Coronary artery (tissue), 2 donors: Measurements from ENCODE around the gene PRIM2.
"Not testable (repeated sequence)": the region's sequence is repeated elsewhere in the genome, so short reads cannot be mapped to it uniquely, and the experiment has no call there.

Experiments used
- DNase-seq: peaks from one replicate; pipeline ENCODE4 v3.0.0-alpha.2; 2017; ENCODE audit warnings: low spot score
- H3K27ac ChIP-seq, 2 donors: fragments of 200-600 bp; sonication (generic); one replicate each; pipeline ENCODE4 v1.5.1; 2016 to 2019
- H3K4me3 ChIP-seq: fragments of 200-600 bp; sonication (generic); 2 replicates; pipeline ENCODE4 v1.5.1; 2016; ENCODE audit warnings: mild to moderate bottlenecking, moderate library complexity

The PRIM2 gene

GRCh38 chr6:57581586-57581985, 264.2 kb downstream of the PRIM2 start:
- not testable (repeated sequence) for DNase-seq, H3K4me3 ChIP-seq, H3K27ac ChIP-seq

GRCh38 chr6:57601105-57601504, 283.7 kb downstream of the PRIM2 start:
- not testable (repeated sequence) for H3K4me3 ChIP-seq, H3K27ac ChIP-seq, DNase-seq

GRCh38 chr6:57605303-57605702, 287.9 kb downstream of the PRIM2 start:
- H3K4me3 ChIP-seq, H3K27ac ChIP-seq, DNase-seq: not testable (repeated sequence)

- not testable (repeated sequence) for DNase-seq, H3K4me3 ChIP-seq, H3K27ac ChIP-seq
These were observed 288.9 kb downstream of the PRIM2 start for GRCh38 chr6:57606331-57606730.

DNA sequence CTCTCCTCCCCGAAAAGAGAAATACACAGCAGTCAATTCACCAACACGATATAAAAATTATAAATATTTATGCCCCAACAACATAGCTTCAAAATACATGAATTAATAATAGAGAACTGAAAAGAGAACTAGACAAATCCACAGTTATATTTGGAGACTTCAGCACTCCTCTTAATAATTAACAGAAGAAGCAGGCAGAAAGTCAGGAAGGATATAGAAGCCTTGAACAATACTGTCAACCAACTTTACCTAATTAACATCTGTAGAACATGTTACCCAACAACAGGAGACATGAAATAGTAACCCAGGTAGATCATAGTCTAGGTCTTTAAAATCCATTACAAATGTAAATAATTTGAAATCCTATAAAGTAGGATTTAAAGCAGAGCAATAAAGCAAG, 293.2 kb downstream of the PRIM2 start:
- not testable (repeated sequence) for DNase-seq, H3K4me3 ChIP-seq, H3K27ac ChIP-seq

DNA sequence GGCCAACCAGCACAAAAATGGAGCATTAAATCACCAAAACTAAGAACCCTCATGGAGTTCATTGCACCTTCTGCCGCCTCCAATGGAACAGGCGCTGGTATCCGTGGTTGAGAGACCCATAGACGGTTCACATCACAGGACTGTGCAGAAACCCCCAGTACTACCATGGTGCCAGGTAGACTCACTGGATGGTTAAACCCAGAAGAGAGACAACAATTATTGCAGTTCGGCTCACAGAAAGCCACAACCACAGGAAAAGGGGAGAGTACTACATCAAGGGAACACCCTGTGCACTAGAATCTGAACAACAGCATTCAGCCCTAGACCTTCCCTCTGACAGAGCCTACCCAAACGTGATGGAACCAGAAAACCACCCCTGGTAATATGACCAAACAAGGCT, 301.5 kb downstream of the PRIM2 start:
- not testable (repeated sequence) for H3K27ac ChIP-seq, DNase-seq, H3K4me3 ChIP-seq

- H3K27ac ChIP-seq, H3K4me3 ChIP-seq, DNase-seq: not testable (repeated sequence)
These were observed 314.3 kb downstream of the PRIM2 start for GRCh38 chr6:57631773-57632172.

DNA sequence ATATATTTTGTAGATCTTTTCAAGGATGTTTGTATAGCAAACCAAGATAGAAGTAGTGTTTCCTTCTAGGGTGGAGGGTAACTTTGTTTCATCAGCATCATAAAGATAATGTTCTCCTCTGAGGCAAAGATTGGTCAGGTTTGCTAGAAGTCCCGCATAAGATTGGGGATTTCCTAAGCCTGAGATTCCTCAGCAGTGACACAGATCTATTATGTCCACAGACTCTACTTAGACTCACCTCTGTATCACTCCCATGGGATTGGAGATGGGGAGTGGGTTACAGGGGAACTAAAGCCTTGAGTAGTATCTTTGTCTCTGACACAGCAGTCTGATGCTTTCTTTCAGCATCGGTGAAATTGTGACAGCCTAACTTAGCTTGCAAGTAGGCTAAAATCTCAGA, 341.1 kb downstream of the PRIM2 start:
- not testable (repeated sequence) for DNase-seq, H3K4me3 ChIP-seq, H3K27ac ChIP-seq

DNA sequence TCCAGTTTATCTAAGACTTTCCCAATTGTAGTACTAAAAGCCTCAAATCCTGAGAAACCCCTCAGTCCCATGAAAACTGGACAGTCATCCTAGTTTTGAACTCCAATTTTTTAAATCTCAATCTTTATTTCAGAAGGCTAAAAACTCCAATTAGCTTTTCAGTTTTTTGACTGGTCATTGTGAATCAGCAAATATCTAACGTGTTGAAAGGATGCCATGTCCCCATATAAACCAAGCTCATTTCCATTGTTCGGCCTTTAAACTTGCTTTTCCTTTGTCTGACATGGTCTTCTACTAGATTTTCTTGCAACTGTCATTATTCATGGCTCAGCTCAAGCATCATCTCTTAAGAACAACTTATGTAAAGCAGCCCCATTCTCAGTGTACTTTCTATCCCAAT, 342.4 kb downstream of the PRIM2 start:
- not testable (repeated sequence) for DNase-seq, H3K4me3 ChIP-seq

GRCh38 chr6:57660940-57661339, 343.5 kb downstream of the PRIM2 start:
- not testable (repeated sequence) for H3K27ac ChIP-seq, DNase-seq, H3K4me3 ChIP-seq

More for the DNA sequence above, 342.4 kb downstream of the PRIM2 start:
- H3K27ac ChIP-seq: not testable (repeated sequence)

GRCh38 chr6:57668108-57668507, 350.7 kb downstream of the PRIM2 start:
- H3K4me3 ChIP-seq, H3K27ac ChIP-seq, DNase-seq: not testable (repeated sequence)

GRCh38 chr6:57671237-57671636, 353.8 kb downstream of the PRIM2 start:
- not testable (repeated sequence) for H3K27ac ChIP-seq, H3K4me3 ChIP-seq

DNA sequence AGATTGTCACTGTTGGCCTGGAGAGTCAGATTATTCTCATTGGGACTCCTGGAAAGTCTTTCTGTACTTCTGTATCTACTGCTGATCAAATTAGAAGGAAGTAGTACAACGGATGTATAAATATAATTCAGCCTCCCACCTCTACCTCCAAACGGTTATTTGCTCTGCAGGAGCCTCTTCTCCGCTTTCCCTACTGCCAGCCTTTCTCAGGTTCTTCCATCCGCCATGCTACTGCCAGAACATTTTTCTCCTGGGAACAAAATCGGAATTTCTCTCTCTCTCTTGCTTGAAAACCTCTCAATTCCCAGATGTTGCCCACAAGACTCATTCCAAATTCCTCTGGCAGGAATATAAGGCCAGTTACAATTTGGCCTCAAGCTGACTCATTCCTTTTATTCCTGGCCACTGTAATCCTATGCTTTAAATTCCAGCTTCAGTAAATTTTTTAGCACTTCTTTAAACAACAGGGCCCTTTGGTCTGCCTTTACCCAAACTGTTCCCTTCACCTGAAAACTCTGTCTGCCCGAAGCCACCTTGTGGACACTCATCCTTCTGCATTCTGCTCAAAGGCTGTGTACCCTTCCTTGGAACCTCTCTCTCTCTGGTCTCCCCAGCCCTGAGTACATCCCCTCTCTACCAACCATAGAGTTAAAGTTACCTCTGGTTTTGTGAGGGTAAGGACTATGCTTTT, 354.7 kb downstream of the PRIM2 start:
- H3K27ac ChIP-seq, H3K4me3 ChIP-seq, DNase-seq: not testable (repeated sequence)

More at GRCh38 chr6:57671237-57671636, 353.8 kb downstream of the PRIM2 start:
- not testable (repeated sequence) for DNase-seq

DNA sequence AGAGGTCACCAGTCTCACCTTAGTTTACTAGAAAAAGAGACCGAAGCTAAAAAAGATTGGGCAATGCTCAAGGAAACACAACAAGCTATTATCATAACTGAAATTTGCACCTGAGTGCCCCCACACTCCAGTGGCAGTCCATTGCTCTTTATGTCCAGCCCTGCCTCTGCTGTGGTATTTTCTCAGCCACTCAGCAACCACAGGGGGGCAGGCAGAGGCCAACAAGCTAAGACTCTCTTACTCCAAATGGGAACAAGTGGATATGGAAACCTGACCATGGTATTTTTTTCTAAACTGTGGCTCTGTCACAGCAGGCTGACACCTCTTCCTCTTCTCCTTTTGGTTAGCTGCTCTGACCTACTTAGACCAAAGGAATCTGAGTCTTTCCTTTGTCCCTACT, 355.9 kb downstream of the PRIM2 start:
- not testable (repeated sequence) for H3K4me3 ChIP-seq, DNase-seq, H3K27ac ChIP-seq

DNA sequence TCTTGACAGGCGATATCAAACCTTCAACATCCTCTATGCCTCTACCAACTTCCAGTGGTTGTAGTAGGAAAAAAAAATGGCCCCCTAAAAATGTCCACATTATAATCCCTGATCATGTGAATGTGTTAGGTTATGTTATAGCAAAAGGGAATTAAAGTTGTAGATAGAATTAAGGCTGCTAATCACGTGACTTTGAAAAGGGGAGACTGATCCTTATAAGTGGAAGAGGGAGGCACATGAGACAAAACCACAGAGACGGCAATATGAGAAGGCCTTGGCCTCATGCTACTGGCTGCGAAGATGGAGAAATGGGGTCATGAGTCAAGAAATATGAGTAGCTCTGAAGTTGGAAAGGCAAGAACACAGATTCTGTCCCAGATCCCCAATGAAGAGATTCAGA, 358.0 kb downstream of the PRIM2 start:
- not testable (repeated sequence) for H3K27ac ChIP-seq, H3K4me3 ChIP-seq, DNase-seq

- H3K4me3 ChIP-seq, DNase-seq, H3K27ac ChIP-seq: not testable (repeated sequence)
These were observed 379.0 kb downstream of the PRIM2 start for GRCh38 chr6:57696382-57696781.
